ENCODE results near the gene ATP8B4. TPM values are rescaled to one million over a fixed set of nuclear protein-coding genes. Genes with fewer than 3 reads are reported as not detected.

The ATP8B4 gene
- polyA plus RNA-seq, 1 donor (not counting 4 experiments of a cell fraction or from before 2014, with no cell fraction given): 0.05 TPM

DNA sequence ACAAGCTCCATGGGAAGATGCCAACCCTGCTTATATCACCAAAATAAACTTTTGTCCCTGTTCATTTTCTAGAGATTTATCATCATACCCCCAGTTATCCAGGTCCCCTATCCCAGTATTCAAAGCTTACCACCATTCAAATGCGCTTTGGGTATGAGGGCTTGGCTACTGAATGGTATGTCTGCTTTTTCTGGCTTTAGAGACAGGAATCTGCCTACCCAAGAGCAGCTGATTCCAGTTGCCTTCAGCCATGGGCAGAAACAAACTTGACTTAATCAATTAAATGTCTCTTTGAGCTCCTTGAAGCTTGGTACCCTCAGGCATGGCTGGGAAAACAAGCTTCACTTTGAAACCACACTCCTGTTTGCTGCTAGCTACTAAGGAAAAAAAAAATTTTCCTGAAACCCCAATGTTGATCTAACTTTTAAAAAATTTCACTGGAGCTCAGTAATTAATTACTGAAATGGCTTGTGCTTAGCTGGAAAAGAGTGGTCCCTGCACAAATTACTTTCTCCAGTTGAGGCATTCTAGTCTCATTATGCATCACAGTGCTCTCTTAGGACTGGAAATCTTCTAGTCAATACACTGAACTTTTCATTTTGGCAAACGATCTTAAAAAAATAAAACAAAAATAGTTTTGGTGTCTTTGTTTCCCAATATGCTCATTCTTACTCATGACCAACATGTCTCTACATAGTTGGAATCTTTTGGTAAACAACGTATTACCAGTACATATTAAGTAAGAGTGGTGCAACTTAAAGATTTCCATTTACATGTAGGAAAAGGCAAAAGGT lies 255.4 kb downstream of the ATP8B4 start:
- no peak overlapping the region for H3K4me2 ChIP-seq (ENCODE audit: control insufficient read depth, extremely low read depth, insufficient read depth, low read depth, low read length)
- dilution Hi-C loops (cut with MboI; ENCODE audit: extremely low pct_ligation_motif_present, low sequenced_read_pairs): no loop called here
- H4K20me1 ChIP-seq (ENCODE audit: control insufficient read depth, extremely low read depth, insufficient read depth, low read length): no peaks in the 10 kb centered on the region
- no peak for FAIRE-seq
- no peak overlapping the region for H3K27ac ChIP-seq (ENCODE audit: control insufficient read depth, insufficient read depth, low read length)
- H3K4me3 ChIP-seq (ENCODE audit: control insufficient read depth in 2 of 3, extremely low read depth in 1 of 3, insufficient read depth in 2 of 3, low read depth in 1 of 3, low read length in 3 of 3): no peak overlapping the region
- H3K27me3 ChIP-seq (ENCODE audit: control insufficient read depth, extremely low read depth, insufficient read depth, low read length): no peaks in the 10 kb centered on the region
- no peaks in the 10 kb centered on the region for H3K36me3 ChIP-seq (ENCODE audit: control insufficient read depth in 2 of 2, extremely low read depth in 1 of 2, insufficient read depth in 2 of 2, low read length in 2 of 2)
- H3K9me3 ChIP-seq (ENCODE audit: control insufficient read depth, low read depth, low read length): no peaks in the 10 kb centered on the region
- no peak overlapping the region for H2AFZ ChIP-seq (ENCODE audit: control insufficient read depth, low read length)
- no peak overlapping the region for H3K9ac ChIP-seq (ENCODE audit: control insufficient read depth, extremely low read depth, insufficient read depth, low read length)
- no peaks in the 10 kb centered on the region for H3K79me2 ChIP-seq (ENCODE audit: control insufficient read depth, insufficient read depth, low read length)
- DNase-seq (ENCODE audit: low read depth, low spot score): no peak
- H3K9me1 ChIP-seq (ENCODE audit: control insufficient read depth, extremely low read depth, insufficient read depth, low read length): no peaks in the 10 kb centered on the region
- H3K4me1 ChIP-seq (ENCODE audit: control insufficient read depth, extremely low read depth, insufficient read depth, low read length): no peaks in the 10 kb centered on the region
- TF ChIP-seq CTCF (optimal IDR thresholded peaks at IDR 0.05 in 1 of 3, IDR thresholded peaks at IDR 0.05 in 1 of 3, conservative IDR thresholded peaks at IDR 0.05 in 1 of 3; ENCODE audit: extremely low read depth in 1 of 3, insufficient read depth in 2 of 3, low read length in 3 of 3) (no peak), EZH2 (IDR thresholded peaks at IDR 0.05; ENCODE audit: low read length) (no peak)

GRCh38 chr15:49860101-49860500 lies 258.9 kb downstream of the ATP8B4 start:
- TF ChIP-seq CTCF (optimal IDR thresholded peaks at IDR 0.05 in 1 of 3, IDR thresholded peaks at IDR 0.05 in 1 of 3, conservative IDR thresholded peaks at IDR 0.05 in 1 of 3; ENCODE audit: extremely low read depth in 1 of 3, insufficient read depth in 2 of 3, low read length in 3 of 3) (no peak), EZH2 (IDR thresholded peaks at IDR 0.05; ENCODE audit: low read length) (no peak)
- no peak for DNase-seq (ENCODE audit: low read depth, low spot score)
- H3K27ac ChIP-seq (ENCODE audit: control insufficient read depth, insufficient read depth, low read length): no peak overlapping the region

More at GRCh38 chr15:49860101-49860500, 258.9 kb downstream of the ATP8B4 start:
- Histone ChIP-seq H3K27me3 (ENCODE audit: control insufficient read depth, extremely low read depth, insufficient read depth, low read length) (no peaks in the 10 kb centered on the region), H3K9me1 (ENCODE audit: control insufficient read depth, extremely low read depth, insufficient read depth, low read length) (no peaks in the 10 kb centered on the region), H3K9ac (ENCODE audit: control insufficient read depth, extremely low read depth, insufficient read depth, low read length) (no peak overlapping the region), H3K4me2 (ENCODE audit: control insufficient read depth, extremely low read depth, insufficient read depth, low read depth, low read length) (no peak overlapping the region), H4K20me1 (ENCODE audit: control insufficient read depth, extremely low read depth, insufficient read depth, low read length) (no peaks in the 10 kb centered on the region), H3K4me1 (ENCODE audit: control insufficient read depth, extremely low read depth, insufficient read depth, low read length) (no peaks in the 10 kb centered on the region), H3K79me2 (ENCODE audit: control insufficient read depth, insufficient read depth, low read length) (no peaks in the 10 kb centered on the region), H2AFZ (ENCODE audit: control insufficient read depth, low read length) (no peak overlapping the region), H3K4me3 (ENCODE audit: control insufficient read depth in 2 of 3, extremely low read depth in 1 of 3, insufficient read depth in 2 of 3, low read depth in 1 of 3, low read length in 3 of 3) (no peak overlapping the region), H3K9me3 (ENCODE audit: control insufficient read depth, low read depth, low read length) (no peaks in the 10 kb centered on the region), H3K36me3 (ENCODE audit: control insufficient read depth in 2 of 2, extremely low read depth in 1 of 2, insufficient read depth in 2 of 2, low read length in 2 of 2) (no peaks in the 10 kb centered on the region)
- no peak for FAIRE-seq
- dilution Hi-C loops (cut with MboI; ENCODE audit: extremely low pct_ligation_motif_present, low sequenced_read_pairs): no loop called here
